Epidermal melanocyte (primary cell): Measurements from ENCODE around the gene WNK1.

Experiments used
- DNase-seq: peaks from one replicate; pipeline ENCODE4 v3.0.0; 2011; ENCODE audit warnings: low spot score; ENCODE audit not compliant: insufficient read length

The WNK1 gene

GRCh38 chr12:857611-858010, 105.2 kb downstream of the WNK1 start:
- DNase-seq = no peak

- no peak for DNase-seq
Observed at GRCh38 chr12:862303-862911, 110.0 kb downstream of the WNK1 start.

GRCh38 chr12:863285-863684, 110.9 kb downstream of the WNK1 start:
- no peak for DNase-seq

- no peak for DNase-seq
Observed at GRCh38 chr12:865614-866013, 113.2 kb downstream of the WNK1 start.

- no peak for DNase-seq
Observed at GRCh38 chr12:867905-868304, 115.5 kb downstream of the WNK1 start.

GRCh38 chr12:868722-869121, 116.3 kb downstream of the WNK1 start:
- no peak for DNase-seq

- no peak for DNase-seq
Observed at GRCh38 chr12:870378-870777, 118.0 kb downstream of the WNK1 start.

- no peak for DNase-seq
Observed at GRCh38 chr12:873954-874353, 121.6 kb downstream of the WNK1 start.

GRCh38 chr12:879641-880040, 127.3 kb downstream of the WNK1 start:
- DNase-seq = no peak

- DNase-seq = no peak
Observed at GRCh38 chr12:880656-881055, 128.3 kb downstream of the WNK1 start.

- no peak for DNase-seq
Observed at GRCh38 chr12:884746-885414, 132.5 kb downstream of the WNK1 start.

GRCh38 chr12:885701-886100, 133.3 kb downstream of the WNK1 start:
- DNase-seq = no peak

GRCh38 chr12:886206-886605, 133.8 kb downstream of the WNK1 start:
- no peak for DNase-seq

- DNase-seq = no peak
Observed at GRCh38 chr12:894226-894625, 141.8 kb downstream of the WNK1 start.

- DNase-seq = no peak
Observed at GRCh38 chr12:896031-896430, 143.7 kb downstream of the WNK1 start.

- DNase-seq = no peak
Observed at GRCh38 chr12:897386-897785, 145.0 kb downstream of the WNK1 start.

- no peak for DNase-seq
Observed at GRCh38 chr12:902581-902980, 150.2 kb downstream of the WNK1 start.

GRCh38 chr12:903055-903454, 150.7 kb downstream of the WNK1 start:
- no peak for DNase-seq

GRCh38 chr12:904010-904414, 151.6 kb downstream of the WNK1 start:
- DNase-seq = no peak

GRCh38 chr12:905261-906031, 153.1 kb downstream of the WNK1 start:
- no peak for DNase-seq

GRCh38 chr12:906062-906585, 153.7 kb downstream of the WNK1 start:
- DNase-seq = no peak

GRCh38 chr12:907413-908185, 155.2 kb downstream of the WNK1 start:
- no peak for DNase-seq
